ENCODE data around the gene ZBTB20. TPM values are rescaled to one million over a fixed set of nuclear protein-coding genes. Genes with fewer than 3 reads are reported as not detected.

ZBTB20 gene
- total RNA-seq, 3 donors from 2014 or later (not counting 1 experiment from before 2014, with no cell fraction given), result 52.7 to 58.3 (median 55.9) TPM

DNA sequence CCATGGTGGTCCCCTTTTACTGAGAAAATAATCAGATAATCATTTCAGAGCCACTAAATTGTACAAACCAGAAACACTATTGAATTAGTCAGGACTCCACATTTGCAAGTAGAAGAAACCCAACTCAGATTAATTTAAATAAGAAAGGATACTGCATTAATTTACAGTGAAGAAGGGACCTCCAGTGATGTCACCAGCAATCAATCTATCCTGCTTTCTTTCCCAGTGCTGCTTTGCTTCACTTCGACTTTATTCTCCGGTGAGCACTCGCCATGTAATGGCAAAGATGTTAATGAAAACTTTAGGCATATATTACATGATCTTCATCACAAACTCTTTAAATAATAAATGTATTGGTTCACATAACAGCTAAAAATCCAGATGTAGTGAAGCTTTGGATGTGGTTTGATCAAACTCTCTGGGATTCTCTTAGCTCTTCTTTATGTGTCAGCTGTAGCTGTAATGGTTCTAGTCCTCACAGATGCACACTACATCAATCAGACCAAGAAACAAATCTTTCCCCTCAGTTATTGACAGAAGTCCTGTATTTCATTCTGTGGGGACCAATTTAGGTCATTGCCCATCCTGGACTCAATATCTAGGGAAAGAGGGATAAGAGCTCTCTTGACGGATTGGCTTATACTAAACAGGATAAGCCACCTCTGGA is 14.2 kb upstream of the ZBTB20 start:
- intact Hi-C loops (cut with micrococcal nuclease), result no loop called here
- Mint-ChIP-seq H3K4me1 (peaks cover 28 to 29% of the 10 kb centered on the region in 2 donors), H3K27me3 (ENCODE audit: low read depth in 2 of 2) (no peaks in the 10 kb centered on the region), H3K27ac (no peak overlapping the region), H3K9me3 (no peaks in the 10 kb centered on the region), H3K4me3 (no peak overlapping the region), H3K36me3 (no peaks in the 10 kb centered on the region)
- peaks cover 13% of the 10 kb centered on the region for H3K4me1 ChIP-seq (ENCODE audit: control insufficient read depth, insufficient read depth, low read length)
- no peak overlapping the region for H3K4me3 ChIP-seq (ENCODE audit: low read length)
- TF ChIP-seq, protein P1, sequence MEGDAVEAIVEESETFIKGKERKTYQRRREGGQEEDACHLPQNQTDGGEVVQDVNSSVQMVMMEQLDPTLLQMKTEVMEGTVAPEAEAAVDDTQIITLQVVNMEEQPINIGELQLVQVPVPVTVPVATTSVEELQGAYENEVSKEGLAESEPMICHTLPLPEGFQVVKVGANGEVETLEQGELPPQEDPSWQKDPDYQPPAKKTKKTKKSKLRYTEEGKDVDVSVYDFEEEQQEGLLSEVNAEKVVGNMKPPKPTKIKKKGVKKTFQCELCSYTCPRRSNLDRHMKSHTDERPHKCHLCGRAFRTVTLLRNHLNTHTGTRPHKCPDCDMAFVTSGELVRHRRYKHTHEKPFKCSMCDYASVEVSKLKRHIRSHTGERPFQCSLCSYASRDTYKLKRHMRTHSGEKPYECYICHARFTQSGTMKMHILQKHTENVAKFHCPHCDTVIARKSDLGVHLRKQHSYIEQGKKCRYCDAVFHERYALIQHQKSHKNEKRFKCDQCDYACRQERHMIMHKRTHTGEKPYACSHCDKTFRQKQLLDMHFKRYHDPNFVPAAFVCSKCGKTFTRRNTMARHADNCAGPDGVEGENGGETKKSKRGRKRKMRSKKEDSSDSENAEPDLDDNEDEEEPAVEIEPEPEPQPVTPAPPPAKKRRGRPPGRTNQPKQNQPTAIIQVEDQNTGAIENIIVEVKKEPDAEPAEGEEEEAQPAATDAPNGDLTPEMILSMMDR (IDR thresholded peaks at IDR 0.05), result no peak
- no peaks in the 10 kb centered on the region for H3K36me3 ChIP-seq (ENCODE audit: control insufficient read depth, insufficient read depth, low read length)
- WGBS (ENCODE audit: insufficient coverage), result 96% methylated on average over 4 of the region's 4 CpGs
- DNase-seq (no peak), ATAC-seq (no peak)
- H3K27me3 ChIP-seq (ENCODE audit: control insufficient read depth, insufficient read depth, low read length), result no peaks in the 10 kb centered on the region
- no peaks in the 10 kb centered on the region for H3K9me3 ChIP-seq (ENCODE audit: control insufficient read depth, insufficient read depth, low read length)
- no peak overlapping the region for H3K27ac ChIP-seq (ENCODE audit: low read length)

DNA sequence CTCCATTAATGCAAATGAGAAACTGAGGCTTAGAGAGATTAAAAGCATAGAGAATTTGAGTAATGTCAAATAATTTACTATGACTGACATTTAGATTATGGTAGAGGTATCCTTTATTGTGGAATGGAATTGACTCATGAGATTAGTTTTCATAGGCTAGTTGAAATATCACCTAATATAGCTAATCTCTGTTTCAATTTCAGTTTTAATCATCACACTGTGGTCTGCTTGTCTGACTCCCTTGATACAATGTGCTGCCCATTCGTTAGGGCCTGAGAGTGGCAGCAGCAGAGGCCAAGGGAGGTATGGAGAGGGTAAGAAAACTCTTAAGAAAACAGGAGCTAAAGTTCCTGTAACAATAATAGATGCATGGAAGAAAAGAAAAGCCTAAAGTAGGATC is 13.2 kb upstream of the ZBTB20 start:
- Mint-ChIP-seq H3K4me1 (peaks cover 22% of the 10 kb centered on the region in 2 donors), H3K9me3 (no peaks in the 10 kb centered on the region), H3K27ac (no peak overlapping the region), H3K36me3 (no peaks in the 10 kb centered on the region), H3K4me3 (no peak overlapping the region), H3K27me3 (ENCODE audit: low read depth in 2 of 2) (no peaks in the 10 kb centered on the region)
- DNase-seq, result no peak
- intact Hi-C loops (cut with micrococcal nuclease), result no loop called here
- 71% methylated on average over 1 of the region's 1 CpG for WGBS (ENCODE audit: insufficient coverage)
- Histone ChIP-seq H3K9me3 (ENCODE audit: control insufficient read depth, insufficient read depth, low read length) (no peaks in the 10 kb centered on the region), H3K36me3 (ENCODE audit: control insufficient read depth, insufficient read depth, low read length) (no peaks in the 10 kb centered on the region), H3K27ac (ENCODE audit: low read length) (no peak overlapping the region), H3K4me1 (ENCODE audit: control insufficient read depth, insufficient read depth, low read length) (peaks cover 13% of the 10 kb centered on the region), H3K4me3 (ENCODE audit: low read length) (no peak overlapping the region), H3K27me3 (ENCODE audit: control insufficient read depth, insufficient read depth, low read length) (no peaks in the 10 kb centered on the region)
- TF ChIP-seq, protein P1 (IDR thresholded peaks at IDR 0.05), result no peak
- no peak for ATAC-seq

DNA sequence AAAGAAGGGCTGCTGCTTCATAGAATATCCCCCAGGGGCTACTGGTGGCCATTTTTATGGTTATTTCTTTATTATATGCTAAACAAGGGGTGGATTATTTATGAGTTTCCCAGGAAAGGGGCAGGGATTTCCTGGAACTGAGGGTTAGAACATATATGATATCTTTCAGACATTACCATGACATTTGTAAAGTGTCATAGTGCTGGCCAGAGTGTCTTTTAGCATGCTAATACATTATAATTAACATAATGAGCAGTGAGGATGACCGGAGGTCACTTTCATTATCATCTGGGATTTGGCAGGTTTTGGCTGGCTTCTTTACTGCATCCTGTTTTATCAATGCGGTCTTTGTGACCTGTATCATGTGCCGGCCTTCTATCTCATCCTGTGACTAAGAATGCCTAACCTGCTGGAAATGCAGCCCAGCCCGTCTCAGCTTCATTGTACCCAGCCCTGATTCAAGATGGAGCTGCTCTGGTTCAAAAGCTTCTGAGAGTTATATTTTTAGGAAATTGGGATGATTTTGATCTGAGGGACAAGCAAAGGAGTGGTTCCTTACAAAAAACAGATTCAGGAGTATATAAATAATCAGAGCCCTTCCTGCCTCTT is 9.1 kb upstream of the ZBTB20 start:
- peaks cover 0 to 7% of the 10 kb centered on the region in 2 donors for H3K27me3 Mint-ChIP-seq (ENCODE audit: low read depth in 2 of 2)
- no peaks in the 10 kb centered on the region for H3K4me1 Mint-ChIP-seq
- H3K36me3 ChIP-seq (ENCODE audit: control insufficient read depth, insufficient read depth, low read length), result no peaks in the 10 kb centered on the region
- H3K27me3 ChIP-seq (ENCODE audit: control insufficient read depth, insufficient read depth, low read length), result no peaks in the 10 kb centered on the region
- no peak for DNase-seq
- no peak for ATAC-seq
- intact Hi-C loops (cut with micrococcal nuclease), result no loop called here
- TF ChIP-seq, protein P1 (IDR thresholded peaks at IDR 0.05), result no peak
- H3K9me3 ChIP-seq (ENCODE audit: control insufficient read depth, insufficient read depth, low read length), result no peaks in the 10 kb centered on the region
- no peaks in the 10 kb centered on the region for H3K9me3 Mint-ChIP-seq
- H3K4me3 Mint-ChIP-seq, result no peak overlapping the region
- H3K4me1 ChIP-seq (ENCODE audit: control insufficient read depth, insufficient read depth, low read length), result no peaks in the 10 kb centered on the region
- H3K27ac ChIP-seq (ENCODE audit: low read length), result no peak overlapping the region
- WGBS (ENCODE audit: insufficient coverage), result 83% methylated on average over 4 of the region's 4 CpGs
- H3K36me3 Mint-ChIP-seq, result no peaks in the 10 kb centered on the region
- H3K4me3 ChIP-seq (ENCODE audit: low read length), result no peak overlapping the region
- H3K27ac Mint-ChIP-seq, result no peak overlapping the region
